Activated CD8-positive, alpha-beta memory T cell treated with anti-CD3 and anti-CD28 coated beads, Interleukin-2, amount 10 ng/mL, durations not matched to agents 7 days and 5 days (primary cell): ENCODE data around the gene OPN1SW. TPM values are rescaled to one million over a fixed set of nuclear protein-coding genes. Genes with fewer than 3 reads are reported as not detected.

Experiments
- ATAC-seq: fragments of 150-1000 bp; cut with Tn5 transposase; one replicate; pipeline ENCODE4 v1.10.0; 2021; ENCODE audit warnings: moderate library complexity
- CTCF ChIA-PET: fragments of 350-600 bp; sonication (Branson Sonifier 250); formaldehyde crosslinking; loops from one replicate; lab custom pipeline; 2021; ENCODE audit warnings: antibody characterized with exemption; lab: Charles Lee
- DNase-seq: peaks from one replicate; pipeline ENCODE4 v3.0.0-alpha.2; 2020
- H3K27ac Mint-ChIP-seq: one replicate; pipeline ENCODE4 v1.8.0; 2021; ENCODE audit warnings: mild to moderate bottlenecking, mixed read lengths
- H3K27me3 Mint-ChIP-seq: one replicate; pipeline ENCODE4 v1.8.0; 2021; ENCODE audit warnings: mixed read lengths
- H3K36me3 Mint-ChIP-seq: one replicate; pipeline ENCODE4 v1.8.0; 2021; ENCODE audit warnings: mild to moderate bottlenecking, mixed read lengths
- H3K4me1 Mint-ChIP-seq: one replicate; pipeline ENCODE4 v1.8.0; 2021; ENCODE audit warnings: mixed read lengths
- H3K4me3 Mint-ChIP-seq: one replicate; pipeline ENCODE4 v1.8.0; 2021; ENCODE audit warnings: mild to moderate bottlenecking, moderate library complexity, mixed read lengths
- H3K9me3 Mint-ChIP-seq: one replicate; pipeline ENCODE4 v1.8.0; 2022; ENCODE audit warnings: low read depth, mixed read lengths
- total RNA-seq, 2 experiments: library from RNA; stranded (reverse); gene quantifications; one replicate each; pipeline ENCODE4 v1.2.3, GENCODE V29; 2021

Gene OPN1SW
- total RNA-seq, 2 experiments from 2014 or later: not detected

DNA sequence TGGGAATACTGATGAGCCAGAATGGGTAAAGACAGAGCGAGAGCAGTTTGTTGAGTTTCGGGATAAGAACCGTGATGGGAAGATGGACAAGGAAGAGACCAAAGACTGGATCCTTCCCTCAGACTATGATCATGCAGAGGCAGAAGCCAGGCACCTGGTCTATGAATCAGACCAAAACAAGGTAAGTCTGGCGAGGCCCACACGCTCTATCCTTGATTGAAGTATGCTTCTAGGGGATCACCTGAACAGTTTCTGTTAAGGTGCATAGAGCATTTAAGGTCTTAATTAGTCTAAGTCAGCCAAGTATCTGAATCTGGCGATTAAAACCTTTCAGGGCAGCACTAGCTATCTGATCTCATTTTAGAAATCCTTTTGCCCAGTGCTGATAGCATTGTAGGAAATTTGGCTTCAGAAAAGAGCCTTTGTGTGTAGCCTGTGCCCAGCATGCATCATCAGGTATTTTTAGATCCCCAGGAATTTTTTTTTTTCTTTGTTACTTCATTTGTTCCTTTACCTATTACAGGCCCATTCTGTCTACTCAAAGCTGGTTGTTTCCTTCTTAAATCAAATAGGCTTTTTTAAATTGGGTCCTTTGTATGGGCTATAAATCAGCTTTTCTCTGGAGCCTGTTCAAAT lies 8.0 kb downstream of the OPN1SW start:
- Mint-ChIP-seq H3K9me3 (no peaks in the 10 kb centered on the region), H3K27ac (no peak overlapping the region), H3K4me3 (no peak overlapping the region), H3K36me3 (peaks cover 56% of the 10 kb centered on the region), H3K4me1 (no peaks in the 10 kb centered on the region), H3K27me3 (no peaks in the 10 kb centered on the region)
- CTCF ChIA-PET: no interaction called here
- DNase-seq (no peak), ATAC-seq (no peak)

- Mint-ChIP-seq H3K4me1 (no peaks in the 10 kb centered on the region), H3K27ac (no peak overlapping the region), H3K4me3 (no peak overlapping the region), H3K9me3 (no peaks in the 10 kb centered on the region), H3K27me3 (no peaks in the 10 kb centered on the region), H3K36me3 (peaks cover 36% of the 10 kb centered on the region)
- DNase-seq: no peak
- ATAC-seq: no peak
- CTCF ChIA-PET: no interaction called here
Observed at GRCh38 chr7:128763541-128763940, 12.1 kb downstream of the OPN1SW start.

DNA sequence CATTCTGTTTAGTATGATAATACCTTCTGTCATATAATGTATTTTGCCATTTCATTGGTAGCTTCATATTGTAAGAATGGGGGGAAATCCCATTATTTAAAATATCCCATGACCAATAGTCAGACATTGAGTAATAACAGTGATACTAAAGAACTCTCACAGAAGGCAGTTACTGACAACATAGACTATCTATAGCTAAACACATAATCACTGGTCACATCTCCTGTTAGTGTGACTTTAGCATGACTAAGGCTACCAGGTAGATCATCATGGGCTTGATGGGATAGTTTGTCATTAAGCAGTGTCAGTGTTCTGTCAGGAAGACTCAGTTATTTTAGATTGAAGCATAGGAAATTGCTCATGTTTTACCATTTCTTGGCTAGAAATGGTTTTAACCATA lies 16.4 kb downstream of the OPN1SW start:
- CTCF ChIA-PET: interaction anchor here (1.1 to 1.3 kb wide), 2 partner anchors 34 to 124 kb away, joined by 3 read pairs; no protein-coding TSS in a partner anchor
- Mint-ChIP-seq H3K27ac (no peak overlapping the region), H3K4me3 (no peak overlapping the region), H3K36me3 (peaks cover 44% of the 10 kb centered on the region), H3K27me3 (no peaks in the 10 kb centered on the region), H3K9me3 (no peaks in the 10 kb centered on the region), H3K4me1 (no peaks in the 10 kb centered on the region)
- DNase-seq (no peak), ATAC-seq (no peak)

DNA sequence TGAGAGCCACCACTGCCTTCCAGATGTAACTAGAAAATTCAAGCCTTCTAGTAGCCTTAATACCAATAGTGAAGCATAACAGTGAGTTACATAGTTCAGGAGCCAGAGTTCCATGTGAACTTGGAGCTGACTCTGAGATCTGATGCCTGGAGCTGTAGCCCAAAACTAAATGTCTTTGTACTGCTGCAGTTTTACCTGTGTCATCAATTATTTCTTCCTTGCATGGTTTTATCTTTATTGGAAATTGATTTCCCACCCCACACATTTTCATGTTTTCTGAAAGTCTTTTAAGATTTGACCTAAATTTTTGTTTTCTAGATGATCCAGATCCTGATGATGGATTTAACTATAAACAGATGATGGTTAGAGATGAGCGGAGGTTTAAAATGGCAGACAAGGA lies 17.0 kb downstream of the OPN1SW start:
- Mint-ChIP-seq H3K27me3 (no peaks in the 10 kb centered on the region), H3K27ac (no peak overlapping the region), H3K36me3 (peaks cover 46% of the 10 kb centered on the region), H3K4me1 (no peaks in the 10 kb centered on the region), H3K9me3 (no peaks in the 10 kb centered on the region), H3K4me3 (no peak overlapping the region)
- no peak for DNase-seq
- no peak for ATAC-seq
- CTCF ChIA-PET: interaction anchor here (1.1 to 1.3 kb wide), 2 partner anchors 33 to 124 kb away, joined by 3 read pairs; no protein-coding TSS in a partner anchor

DNA sequence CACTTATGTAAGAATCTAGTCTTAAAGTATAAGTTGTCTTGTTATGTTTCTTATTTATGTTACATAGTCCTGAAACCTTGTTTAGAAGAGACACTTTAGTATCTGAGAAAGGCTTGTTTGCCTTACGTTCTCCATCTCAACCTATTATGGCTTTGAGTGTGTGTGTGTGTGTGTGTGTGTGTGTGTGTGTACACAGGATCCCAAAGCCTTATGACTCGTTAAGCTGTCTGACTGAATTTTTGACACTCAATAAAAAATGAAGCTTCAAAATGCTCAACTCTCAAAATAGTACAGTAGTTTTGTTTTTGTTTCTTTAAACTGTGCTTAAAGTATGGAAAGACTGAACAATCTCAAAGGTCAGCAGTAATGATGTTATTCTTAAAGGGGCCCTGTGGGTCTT lies 18.4 kb downstream of the OPN1SW start:
- Mint-ChIP-seq H3K27me3 (no peaks in the 10 kb centered on the region), H3K27ac (no peak overlapping the region), H3K4me3 (no peak overlapping the region), H3K9me3 (no peaks in the 10 kb centered on the region), H3K4me1 (no peaks in the 10 kb centered on the region), H3K36me3 (peaks cover 50% of the 10 kb centered on the region)
- ATAC-seq (no peak), DNase-seq (no peak)
- CTCF ChIA-PET: no interaction called here

DNA sequence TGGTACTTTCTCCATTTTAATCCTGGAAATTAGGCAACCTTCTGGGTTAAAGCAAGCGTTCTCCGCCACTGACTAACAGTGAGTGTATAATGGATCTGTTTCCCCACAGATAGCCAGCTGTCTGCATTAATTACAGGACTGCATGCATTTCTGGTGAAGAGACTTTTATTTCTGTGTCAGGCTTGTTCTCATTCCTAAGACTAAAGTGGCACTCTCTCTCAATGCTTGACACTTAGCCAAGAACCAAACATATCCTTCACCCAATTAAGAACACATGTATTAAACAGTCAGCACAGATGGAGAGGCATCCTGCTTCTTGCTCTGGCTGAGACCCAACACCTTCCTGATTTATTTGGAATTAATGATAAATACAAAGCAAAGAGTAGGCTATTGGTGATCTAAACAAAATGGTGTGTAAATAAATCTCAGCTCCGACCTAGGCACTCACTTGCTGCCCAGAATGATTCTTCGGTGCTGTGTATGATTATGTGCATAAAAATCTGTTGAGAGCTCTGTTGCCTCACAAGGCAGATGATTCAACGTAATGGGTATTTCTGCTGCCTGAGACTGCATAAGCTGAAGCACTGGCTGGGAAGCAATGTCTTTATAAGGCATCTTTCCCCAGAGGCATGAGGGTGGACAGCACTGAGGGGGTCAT lies 19.6 kb downstream of the OPN1SW start:
- Mint-ChIP-seq H3K4me3 (no peak overlapping the region), H3K9me3 (no peaks in the 10 kb centered on the region), H3K4me1 (no peaks in the 10 kb centered on the region), H3K36me3 (peaks cover 45% of the 10 kb centered on the region), H3K27me3 (no peaks in the 10 kb centered on the region), H3K27ac (no peak overlapping the region)
- no peak for DNase-seq
- CTCF ChIA-PET: interaction anchor here (1.3 kb wide), 1 partner anchor 18 kb away, joined by 3 read pairs; no protein-coding TSS in a partner anchor
- ATAC-seq: no peak

DNA sequence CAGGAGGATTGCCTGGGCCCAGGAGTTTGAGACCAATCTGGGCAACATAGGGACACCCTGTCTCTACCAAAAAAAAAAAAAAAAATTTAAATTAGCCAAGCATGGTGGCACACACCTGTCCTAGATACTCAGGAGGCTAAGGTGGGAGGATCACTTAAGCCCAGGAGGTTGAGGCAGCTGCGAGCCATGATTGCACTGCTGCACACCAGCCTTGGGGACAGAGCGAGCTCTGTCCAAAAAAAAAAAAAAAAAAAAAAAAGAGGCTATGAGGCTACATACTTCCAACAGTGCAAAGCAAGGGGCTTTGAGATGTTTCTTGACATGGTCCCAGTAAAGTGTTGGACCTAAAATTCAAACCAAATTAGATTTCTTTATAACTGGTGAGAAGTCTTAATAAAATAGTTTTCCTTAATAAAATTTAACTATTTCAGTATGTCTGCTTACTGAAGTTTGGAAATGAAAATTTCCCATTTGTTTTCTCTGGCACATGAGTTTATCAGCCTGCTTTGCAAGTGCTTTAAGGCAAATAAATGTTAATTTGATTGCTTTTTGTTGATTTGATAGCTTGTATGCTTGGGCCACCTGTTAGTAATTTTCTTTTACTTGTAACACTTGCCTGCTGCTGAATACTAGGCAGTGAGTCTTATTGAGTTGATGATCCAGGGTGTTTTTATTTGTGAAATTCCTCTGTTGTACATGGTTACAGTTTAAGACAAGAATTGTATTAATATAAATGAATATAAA lies 20.3 kb downstream of the OPN1SW start:
- ATAC-seq: no peak
- H3K27ac Mint-ChIP-seq: no peak overlapping the region
- no peaks in the 10 kb centered on the region for H3K4me1 Mint-ChIP-seq
- H3K4me3 Mint-ChIP-seq: no peak overlapping the region
- H3K9me3 Mint-ChIP-seq: no peaks in the 10 kb centered on the region
- DNase-seq: no peak
- H3K36me3 Mint-ChIP-seq: peaks cover 50% of the 10 kb centered on the region
- CTCF ChIA-PET: interaction anchor here (0.9 to 2.0 kb wide), 3 partner anchors 17 to 147 kb away, joined by 3 to 5 read pairs (median 4); no protein-coding TSS in a partner anchor
- H3K27me3 Mint-ChIP-seq: no peaks in the 10 kb centered on the region

DNA sequence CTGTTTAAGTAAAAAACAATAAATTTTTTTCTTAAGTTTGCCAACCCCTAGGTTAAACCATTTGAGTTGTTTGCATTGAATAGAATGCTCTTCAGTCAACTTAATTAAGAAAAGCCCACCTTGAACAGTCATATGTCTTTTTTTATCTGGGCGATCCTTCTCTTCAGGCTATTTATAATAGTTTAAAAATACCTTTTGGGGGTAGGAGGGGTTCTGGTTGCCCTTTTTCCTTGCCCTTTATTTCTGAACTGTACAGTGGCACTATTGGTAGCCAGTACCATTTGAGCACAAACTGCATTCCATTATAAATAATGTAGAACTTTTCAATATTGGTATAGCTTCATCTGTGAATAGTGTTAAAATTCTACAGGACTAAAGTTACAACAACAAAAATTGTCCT lies 23.3 kb downstream of the OPN1SW start:
- H3K36me3 Mint-ChIP-seq: peaks cover 58% of the 10 kb centered on the region
- ATAC-seq (no peak), DNase-seq (no peak)
- H3K27me3 Mint-ChIP-seq: no peaks in the 10 kb centered on the region
- H3K27ac Mint-ChIP-seq: no peak overlapping the region
- no peaks in the 10 kb centered on the region for H3K9me3 Mint-ChIP-seq
- no peak overlapping the region for H3K4me3 Mint-ChIP-seq
- peaks cover 8% of the 10 kb centered on the region for H3K4me1 Mint-ChIP-seq
- CTCF ChIA-PET: no interaction called here

DNA sequence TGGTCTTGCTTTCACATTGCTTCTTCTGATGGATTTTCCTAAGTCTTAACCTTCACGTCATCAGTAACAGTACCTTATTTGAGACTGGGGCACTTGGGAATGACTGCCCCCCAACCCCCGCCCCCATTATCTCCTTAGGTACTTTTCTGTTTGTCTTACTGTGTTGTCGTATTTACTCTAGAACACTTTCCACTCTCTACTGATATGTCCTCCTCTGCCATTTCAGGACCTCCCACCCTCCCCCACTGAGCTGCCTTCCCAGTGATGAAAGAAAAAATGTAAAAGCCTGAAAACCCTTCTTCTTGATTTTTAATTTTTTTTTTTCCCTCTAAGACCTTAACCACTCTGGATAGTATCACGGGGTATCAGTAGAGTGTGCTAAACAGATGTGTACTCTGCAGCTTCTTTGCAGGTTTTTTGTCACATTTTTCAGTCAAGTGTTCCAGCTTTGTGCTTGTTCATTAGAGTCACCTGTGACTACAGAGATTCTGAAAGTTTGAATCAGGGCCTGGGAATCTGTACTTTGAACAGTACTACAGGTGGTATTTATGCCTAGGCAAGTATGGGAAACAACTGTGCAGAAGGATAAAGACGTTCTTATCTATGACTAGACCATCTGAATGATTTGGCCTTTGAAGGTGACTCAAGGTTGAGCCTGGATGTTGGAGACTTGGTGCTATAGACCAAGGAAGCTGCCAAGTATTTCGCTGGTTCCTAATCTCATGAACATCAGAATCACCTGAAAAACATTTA lies 28.1 kb downstream of the OPN1SW start:
- ATAC-seq: no peak
- CTCF ChIA-PET: no interaction called here
- H3K4me3 Mint-ChIP-seq: no peak overlapping the region
- no peaks in the 10 kb centered on the region for H3K27me3 Mint-ChIP-seq
- peaks cover 23% of the 10 kb centered on the region for H3K4me1 Mint-ChIP-seq
- no peaks in the 10 kb centered on the region for H3K9me3 Mint-ChIP-seq
- no peak for DNase-seq
- H3K27ac Mint-ChIP-seq: no peak overlapping the region
- peaks cover 36% of the 10 kb centered on the region for H3K36me3 Mint-ChIP-seq

- DNase-seq: no peak
- no peaks in the 10 kb centered on the region for H3K9me3 Mint-ChIP-seq
- H3K4me1 Mint-ChIP-seq: peaks cover 40% of the 10 kb centered on the region
- CTCF ChIA-PET: no interaction called here
- peaks cover 37% of the 10 kb centered on the region for H3K36me3 Mint-ChIP-seq
- no peak overlapping the region for H3K27ac Mint-ChIP-seq
- H3K27me3 Mint-ChIP-seq: no peaks in the 10 kb centered on the region
- no peak for ATAC-seq
- H3K4me3 Mint-ChIP-seq: no peak overlapping the region
Observed at GRCh38 chr7:128745706-128746105, 29.9 kb downstream of the OPN1SW start.

GRCh38 chr7:128744366-128744905 lies 31.2 kb downstream of the OPN1SW start:
- Mint-ChIP-seq H3K4me3 (no peak overlapping the region), H3K9me3 (no peaks in the 10 kb centered on the region), H3K4me1 (peaks cover 50% of the 10 kb centered on the region), H3K27me3 (no peaks in the 10 kb centered on the region), H3K36me3 (peaks cover 29% of the 10 kb centered on the region), H3K27ac (no peak overlapping the region)
- DNase-seq (no peak), ATAC-seq (no peak)
- CTCF ChIA-PET: interaction anchor here (1.1 kb wide), 1 partner anchor 139 kb away, joined by 3 read pairs; no protein-coding TSS in a partner anchor

DNA sequence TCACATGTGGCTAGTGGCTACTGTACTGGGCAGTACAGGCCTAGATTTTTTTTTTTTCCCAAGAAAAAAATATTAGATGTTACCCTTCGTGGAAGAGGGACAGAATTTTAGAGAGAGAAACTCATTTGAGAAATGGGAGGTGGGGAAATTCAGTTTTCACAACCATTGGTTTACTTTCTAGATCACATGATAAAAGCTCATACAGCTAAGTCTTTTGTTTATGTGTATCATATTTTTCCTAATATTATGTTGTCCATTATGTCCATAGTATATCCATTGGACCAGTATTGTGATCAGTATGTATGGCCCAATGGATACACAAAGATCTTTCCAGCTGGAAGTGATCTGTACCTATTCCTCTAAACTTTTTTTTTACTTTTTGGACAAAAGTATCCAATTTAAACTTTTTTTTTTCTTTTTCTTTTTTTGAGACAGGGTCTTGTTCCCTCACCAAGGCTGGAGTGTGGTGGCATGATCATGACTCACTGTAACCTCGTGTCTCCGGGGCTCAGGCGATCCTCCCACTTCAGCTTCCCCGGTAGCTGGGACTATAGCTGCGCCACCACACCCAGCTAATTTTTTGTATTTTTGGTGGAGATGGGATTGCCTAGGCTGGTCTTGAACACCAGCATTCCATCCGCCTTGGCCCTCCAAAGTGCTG lies 32.4 kb downstream of the OPN1SW start:
- H3K4me1 Mint-ChIP-seq: peaks cover 54% of the 10 kb centered on the region
- H3K27ac Mint-ChIP-seq: no peak overlapping the region
- ATAC-seq: no peak
- DNase-seq: no peak
- H3K27me3 Mint-ChIP-seq: no peaks in the 10 kb centered on the region
- H3K4me3 Mint-ChIP-seq: no peak overlapping the region
- H3K36me3 Mint-ChIP-seq: peaks cover 20% of the 10 kb centered on the region
- CTCF ChIA-PET: interaction anchor here (1.1 to 2.0 kb wide), 3 partner anchors 10 to 141 kb away, joined by 3 to 4 read pairs (median 4); no protein-coding TSS in a partner anchor
- H3K9me3 Mint-ChIP-seq: no peaks in the 10 kb centered on the region
